NCI-H1105 (cell line): ENCODE data around the gene SLC4A5.
"Not testable (repeated sequence)": the region's sequence is repeated elsewhere in the genome, so short reads cannot be mapped to it uniquely, and the experiment has no call there.

ENCODE experiments used
- DNase-seq: peaks from one replicate; lab custom pipeline; 2025; lab: John Stamatoyannopoulos, UW

Gene SLC4A5

GRCh38 chr2:74198461-74199274 lies 144.5 kb downstream of the SLC4A5 start, which contains the start of gene MTHFD2:
Gene MTHFD2, plus strand, starts transcription at chr2:74198615. Its CDS starts 27 bp downstream, at chr2:74198642.
- peak; percentile 85 for DNase-seq

- no peak for DNase-seq
Observed at GRCh38 chr2:74198023-74198460, 145.2 kb downstream of the SLC4A5 start.

- no peak for DNase-seq
Observed at GRCh38 chr2:74197049-74197448, 146.2 kb downstream of the SLC4A5 start.

GRCh38 chr2:74194799-74195198 lies 148.4 kb downstream of the SLC4A5 start:
- no peak for DNase-seq

GRCh38 chr2:74191596-74192380 lies 151.4 kb downstream of the SLC4A5 start:
- no peak for DNase-seq

- DNase-seq: no peak
Observed at GRCh38 chr2:74188696-74189095, 154.5 kb downstream of the SLC4A5 start.

GRCh38 chr2:74188018-74188601 lies 155.1 kb downstream of the SLC4A5 start:
- no peak for DNase-seq

- DNase-seq: not testable (repeated sequence)
Observed at GRCh38 chr2:74186706-74187105, 156.5 kb downstream of the SLC4A5 start.

- no peak for DNase-seq
Observed at GRCh38 chr2:74186038-74186437, 157.2 kb downstream of the SLC4A5 start.

GRCh38 chr2:74183878-74184277 lies 159.3 kb downstream of the SLC4A5 start:
- DNase-seq: no peak

- no peak for DNase-seq
Observed at GRCh38 chr2:74181739-74182138, 161.5 kb downstream of the SLC4A5 start.

- no peak for DNase-seq
Observed at GRCh38 chr2:74179063-74179865, 164.0 kb downstream of the SLC4A5 start.

GRCh38 chr2:74178211-74179062 lies 164.8 kb downstream of the SLC4A5 start, which contains the start of gene MOB1A:
Gene MOB1A, minus strand, starts transcription at chr2:74178879. Its CDS starts 205 bp downstream, at chr2:74178674.
- DNase-seq: peak; percentile 97

- no peak for DNase-seq
Observed at GRCh38 chr2:74177696-74178095, 165.5 kb downstream of the SLC4A5 start.

- DNase-seq: no peak
Observed at GRCh38 chr2:74174909-74175308, 168.3 kb downstream of the SLC4A5 start.

- no peak for DNase-seq
Observed at GRCh38 chr2:74168739-74169138, 174.5 kb downstream of the SLC4A5 start.
